ENCODE measurements around the gene TNRC6A. TPM values are rescaled to one million over a fixed set of nuclear protein-coding genes. Genes with fewer than 3 reads are reported as not detected.

TNRC6A gene
- total RNA-seq, 6 donors from 2014 or later = 35.2 to 152 (median 65.3) TPM

DNA sequence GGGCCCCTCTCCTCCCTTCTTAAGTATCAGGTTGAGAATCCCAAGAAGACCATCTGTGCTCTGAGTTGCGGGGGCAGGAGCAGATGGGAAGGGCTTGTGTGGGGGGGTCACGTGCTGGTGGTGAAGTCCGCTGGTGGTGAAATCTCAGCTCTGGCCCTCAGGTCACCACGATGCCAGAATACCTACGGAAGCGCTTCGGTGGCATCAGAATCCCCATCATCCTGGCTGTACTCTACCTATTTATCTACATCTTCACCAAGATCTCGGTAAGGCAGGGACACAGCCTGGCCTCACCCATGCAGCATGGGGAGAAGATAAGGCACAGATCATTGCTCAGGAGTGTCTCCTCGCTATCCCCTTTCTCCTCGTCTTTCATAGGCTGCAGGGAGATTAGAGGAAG is 146.0 kb downstream of the TNRC6A start:
- no peak for DNase-seq
- no peaks in the 10 kb centered on the region for H3K27me3 ChIP-seq
- WGBS, 2 donors = 82 to 89% methylated on average over 10 of the region's 10 CpGs
- no peaks in the 10 kb centered on the region for H3K9me3 ChIP-seq
- no peak overlapping the region for H3K27ac ChIP-seq
- no peak overlapping the region for H3K4me3 ChIP-seq
- H3K36me3 ChIP-seq = no peaks in the 10 kb centered on the region
- no peaks in the 10 kb centered on the region for H3K4me1 ChIP-seq
- ATAC-seq (ENCODE audit: low FRiP score in 2 of 2) = no peak
- no peak for TF ChIP-seq EP300 (IDR thresholded peaks at IDR 0.05)
- TF ChIP-seq, protein P1, sequence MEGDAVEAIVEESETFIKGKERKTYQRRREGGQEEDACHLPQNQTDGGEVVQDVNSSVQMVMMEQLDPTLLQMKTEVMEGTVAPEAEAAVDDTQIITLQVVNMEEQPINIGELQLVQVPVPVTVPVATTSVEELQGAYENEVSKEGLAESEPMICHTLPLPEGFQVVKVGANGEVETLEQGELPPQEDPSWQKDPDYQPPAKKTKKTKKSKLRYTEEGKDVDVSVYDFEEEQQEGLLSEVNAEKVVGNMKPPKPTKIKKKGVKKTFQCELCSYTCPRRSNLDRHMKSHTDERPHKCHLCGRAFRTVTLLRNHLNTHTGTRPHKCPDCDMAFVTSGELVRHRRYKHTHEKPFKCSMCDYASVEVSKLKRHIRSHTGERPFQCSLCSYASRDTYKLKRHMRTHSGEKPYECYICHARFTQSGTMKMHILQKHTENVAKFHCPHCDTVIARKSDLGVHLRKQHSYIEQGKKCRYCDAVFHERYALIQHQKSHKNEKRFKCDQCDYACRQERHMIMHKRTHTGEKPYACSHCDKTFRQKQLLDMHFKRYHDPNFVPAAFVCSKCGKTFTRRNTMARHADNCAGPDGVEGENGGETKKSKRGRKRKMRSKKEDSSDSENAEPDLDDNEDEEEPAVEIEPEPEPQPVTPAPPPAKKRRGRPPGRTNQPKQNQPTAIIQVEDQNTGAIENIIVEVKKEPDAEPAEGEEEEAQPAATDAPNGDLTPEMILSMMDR (IDR thresholded peaks at IDR 0.05) = no peak
- no peak for TF ChIP-seq POLR2AphosphoS5 (IDR thresholded peaks at IDR 0.05)
- TF ChIP-seq POLR2A (IDR thresholded peaks at IDR 0.05) = no peak

Other genes with a start within 250 kb of the TNRC6A start
- gene RBBP6, start 190.1 kb upstream of the TNRC6A start, total RNA-seq = 10 to 100 TPM; 40.9 to 79.5 (median 45.4) TPM
- under 1 TPM in 3 of 6 donors, not detected in 3; 0.15 to 0.86 (median 0.30) TPM for gene SLC5A11, start 116.3 kb downstream of the TNRC6A start, total RNA-seq

All from upper lobe of left lung (tissue), 6 donors.